Caco-2 (cell line): ENCODE data around the gene CRYGN. TPM values are rescaled to one million over a fixed set of nuclear protein-coding genes. Genes with fewer than 3 reads are reported as not detected.

ENCODE experiments used
- BruUV-seq: library from RNA; stranded (reverse); fragments of 400-500 nt; replicated peaks from 2 replicates; lab custom pipeline; 2021; lab: Mats Ljungman, UMichigan
- CTCF ChIA-PET: fragments of 300-600 bp; sonication (Branson Sonifier 250); formaldehyde crosslinking; loops from one replicate; lab custom pipeline; 2022; ENCODE audit warnings: antibody characterized with exemption; lab: Charles Lee
- POLR2A ChIA-PET: fragments of 300-600 bp; sonication (Branson Sonifier 250); formaldehyde crosslinking; loops from one replicate; lab custom pipeline; 2022; ENCODE audit warnings: antibody characterized with exemption; lab: Charles Lee
- DNase-seq, 2 experiments: peaks; one replicate each; pipeline versions ENCODE4 v3.0.0 to v3.0.0-alpha.2; 2020 to 2022
- H3K27me3 ChIP-seq: replicated peaks from 2 replicates; pipeline ENCODE4 v1.6.0; 2011; ENCODE audit warnings: low read length; ENCODE audit not compliant: control insufficient read depth, insufficient read depth
- H3K36me3 ChIP-seq: 2 replicates; pipeline ENCODE4 v1.5.1; 2011; ENCODE audit warnings: low read length; ENCODE audit not compliant: control insufficient read depth, insufficient read depth
- H3K4me1 ChIP-seq: fragments of 250-450 bp; sonication (Bioruptor Pico); 2 replicates; pipeline ENCODE4 v1.5.1; 2020; ENCODE audit warnings: mild to moderate bottlenecking
- H3K4me3 ChIP-seq: 2 replicates; pipeline ENCODE4 v1.5.1; 2011; ENCODE audit warnings: low read depth, mild to moderate bottlenecking, control low read depth, low read length
- H3K9me3 ChIP-seq: fragments of 250-450 bp; sonication (Bioruptor Pico); 2 replicates; pipeline ENCODE4 v1.5.1; 2020; ENCODE audit warnings: mild to moderate bottlenecking, moderate library complexity
- H3K27ac Mint-ChIP-seq: one replicate; pipeline ENCODE4 v1.8.0; 2022; ENCODE audit warnings: mixed read lengths; ENCODE audit not compliant: unreplicated experiment
- H3K27me3 Mint-ChIP-seq: one replicate; pipeline ENCODE4 v1.8.0; 2022; ENCODE audit warnings: mixed read lengths; ENCODE audit not compliant: insufficient read depth, unreplicated experiment
- H3K36me3 Mint-ChIP-seq: one replicate; pipeline ENCODE4 v1.8.0; 2022; ENCODE audit warnings: mild to moderate bottlenecking, mixed read lengths; ENCODE audit not compliant: insufficient read depth, unreplicated experiment
- H3K4me1 Mint-ChIP-seq: one replicate; pipeline ENCODE4 v1.8.0; 2022; ENCODE audit warnings: low read depth, mixed read lengths; ENCODE audit not compliant: unreplicated experiment
- H3K4me3 Mint-ChIP-seq: one replicate; pipeline ENCODE4 v1.8.0; 2022; ENCODE audit warnings: mild to moderate bottlenecking, moderate library complexity, mixed read lengths; ENCODE audit not compliant: unreplicated experiment
- H3K9me3 Mint-ChIP-seq: one replicate; pipeline ENCODE4 v1.8.0; 2022; ENCODE audit warnings: mixed read lengths; ENCODE audit not compliant: unreplicated experiment
- CTCF ChIP-seq, 2 experiments: fragments of 200-600 bp in 1 of 2; IDR thresholded peaks; 1 replicate in 1 of 2; 2 replicates in 1 of 2; pipeline versions ENCODE4 v1.5.1 to v1.8.0; 2011 to 2022; ENCODE audit warnings: antibody characterized with exemption in 1 of 2, control low read depth in 1 of 2, inconsistent platforms in 1 of 2, low read depth in 1 of 2, low read length in 1 of 2, mild to moderate bottlenecking in 1 of 2, moderate library complexity in 1 of 2; ENCODE audit not compliant: insufficient read depth in 1 of 2, severe bottlenecking in 1 of 2, unreplicated experiment in 1 of 2
- intact Hi-C: fragments of 100-400 bp; cut with micrococcal nuclease; formaldehyde crosslinking; loops from one replicate; pipeline ENCODE4 v1.10.0; 2022; ENCODE audit not compliant: unreplicated experiment
- total RNA-seq: library from RNA; stranded (reverse); gene quantifications from 2 replicates; pipeline ENCODE4 v1.2.3, GENCODE V29; 2022

CRYGN gene
- total RNA-seq, 1 experiment from 2014 or later, result not detected

GRCh38 chr7:151429237-151429559, 10.7 kb downstream of the CRYGN start:
- peaks cover 23% of the 10 kb centered on the region for H3K4me1 Mint-ChIP-seq
- no peaks in the 10 kb centered on the region for H3K27me3 ChIP-seq
- no peaks in the 10 kb centered on the region for H3K9me3 ChIP-seq
- H3K36me3 ChIP-seq, result no peaks in the 10 kb centered on the region
- no peaks in the 10 kb centered on the region for H3K27me3 Mint-ChIP-seq
- CTCF ChIA-PET, result no interaction called here
- no peak for DNase-seq
- H3K4me3 ChIP-seq, result no peak overlapping the region
- no TSS peak for BruUV-seq
- intact Hi-C loops, result no loop called here
- TF ChIP-seq CTCF (IDR thresholded peaks at IDR 0.05; ENCODE audit: insufficient read depth in 1 of 2, low read depth in 1 of 2, low read length in 1 of 2, severe bottlenecking in 1 of 2, unreplicated experiment in 1 of 2), result no peak
- peak overlapping the region; percentile 94 for H3K27ac Mint-ChIP-seq
- POLR2A ChIA-PET, result interaction anchor here (0.6 kb wide), 1 partner anchor 31 kb away, joined by 3 read pairs; no protein-coding TSS in a partner anchor
- H3K9me3 Mint-ChIP-seq, result no peaks in the 10 kb centered on the region
- H3K36me3 Mint-ChIP-seq, result no peaks in the 10 kb centered on the region
- H3K4me3 Mint-ChIP-seq, result no peak overlapping the region
- peaks cover 33% of the 10 kb centered on the region for H3K4me1 ChIP-seq

- BruUV-seq, result no TSS peak
- Mint-ChIP-seq H3K9me3 (no peaks in the 10 kb centered on the region), H3K27ac (peak overlapping the region; percentile 94), H3K4me3 (peak overlapping the region; percentile 39), H3K36me3 (no peaks in the 10 kb centered on the region), H3K4me1 (peaks cover 25% of the 10 kb centered on the region), H3K27me3 (no peaks in the 10 kb centered on the region)
- intact Hi-C loops, result loop anchor here (1.0 kb wide), 2 partner anchors 32 to 60 kb away; no protein-coding TSS in a partner anchor
- H3K9me3 ChIP-seq, result no peaks in the 10 kb centered on the region
- H3K36me3 ChIP-seq, result no peaks in the 10 kb centered on the region
- DNase-seq, result peak; percentile 71 to 86
- CTCF ChIA-PET, result interaction anchor here (0.7 kb wide), 1 partner anchor 54 kb away, joined by 4 read pairs; no protein-coding TSS in a partner anchor
- H3K4me1 ChIP-seq, result peaks cover 33% of the 10 kb centered on the region
- H3K27me3 ChIP-seq, result no peaks in the 10 kb centered on the region
- POLR2A ChIA-PET, result interaction anchor here (0.6 kb wide), 1 partner anchor 31 kb away, joined by 3 read pairs; no protein-coding TSS in a partner anchor
- no peak for TF ChIP-seq CTCF (IDR thresholded peaks at IDR 0.05; ENCODE audit: insufficient read depth in 1 of 2, low read depth in 1 of 2, low read length in 1 of 2, severe bottlenecking in 1 of 2, unreplicated experiment in 1 of 2)
- no peak overlapping the region for H3K4me3 ChIP-seq
Measured at GRCh38 chr7:151428378-151429236, 11.3 kb downstream of the CRYGN start.

- DNase-seq, result no peak
- no peak overlapping the region for H3K4me3 ChIP-seq
- Mint-ChIP-seq H3K4me3 (peak overlapping the region; percentile 39), H3K4me1 (peaks cover 33% of the 10 kb centered on the region), H3K9me3 (peaks cover 2% of the 10 kb centered on the region), H3K27ac (peak overlapping the region; percentile 94), H3K27me3 (no peaks in the 10 kb centered on the region), H3K36me3 (no peaks in the 10 kb centered on the region)
- H3K36me3 ChIP-seq, result no peaks in the 10 kb centered on the region
- peaks cover 33% of the 10 kb centered on the region for H3K4me1 ChIP-seq
- intact Hi-C loops, result loop anchor here (1.0 kb wide), 2 partner anchors 32 to 60 kb away; no protein-coding TSS in a partner anchor
- H3K27me3 ChIP-seq, result no peaks in the 10 kb centered on the region
- ChIA-PET POLR2A (no interaction called here), CTCF (interaction anchor here (0.7 kb wide), 1 partner anchor 55 kb away, joined by 4 read pairs; no protein-coding TSS in a partner anchor)
- no TSS peak for BruUV-seq
- H3K9me3 ChIP-seq, result 0 out of 2 replicates have a peak, but pooled peaks cover 3% of the 10 kb centered on the region
- no peak for TF ChIP-seq CTCF (IDR thresholded peaks at IDR 0.05; ENCODE audit: insufficient read depth in 1 of 2, low read depth in 1 of 2, low read length in 1 of 2, severe bottlenecking in 1 of 2, unreplicated experiment in 1 of 2)
Measured at GRCh38 chr7:151427705-151428377, 12.1 kb downstream of the CRYGN start.
